ENCODE results near the gene DNAJC28.

- TF ChIP-seq ZNF274 (IDR thresholded peaks at IDR 0.05; ENCODE audit: low read length) (no peak), ZNF274 (tag by site-specific recombination; IDR thresholded peaks at IDR 0.05; ENCODE audit: borderline replicate concordance) (no peak), CTCF (tag by site-specific recombination; IDR thresholded peaks at IDR 0.05) (no peak), TCF7L2 (IDR thresholded peaks at IDR 0.05; ENCODE audit: borderline replicate concordance, low read depth, low read length) (no peak), REST (tag by site-specific recombination; IDR thresholded peaks at IDR 0.05) (no peak), ZFP37 (tag by site-specific recombination; IDR thresholded peaks at IDR 0.05) (no peak)
Observed at GRCh38 chr21:33461538-33462250, 29.8 kb downstream of the DNAJC28 start.
